ENCODE measurements around the gene DRAXIN. TPM values are rescaled to one million over a fixed set of nuclear protein-coding genes. Genes with fewer than 3 reads are reported as not detected.

The DRAXIN gene
- total RNA-seq, 1 donor from 2014 or later = 0.05 TPM

DNA sequence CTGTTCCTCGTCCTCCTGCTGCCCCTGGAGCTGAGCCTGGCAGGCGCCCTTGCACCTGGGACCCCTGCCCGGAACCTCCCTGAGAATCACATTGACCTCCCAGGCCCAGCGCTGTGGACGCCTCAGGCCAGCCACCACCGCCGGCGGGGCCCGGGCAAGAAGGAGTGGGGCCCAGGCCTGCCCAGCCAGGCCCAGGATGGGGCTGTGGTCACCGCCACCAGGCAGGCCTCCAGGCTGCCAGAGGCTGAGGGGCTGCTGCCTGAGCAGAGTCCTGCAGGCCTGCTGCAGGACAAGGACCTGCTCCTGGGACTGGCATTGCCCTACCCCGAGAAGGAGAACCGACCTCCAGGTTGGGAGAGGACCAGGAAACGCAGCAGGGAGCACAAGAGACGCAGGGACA lies 14.8 kb downstream of the DRAXIN start:
- H3K9me3 ChIP-seq (replicated peaks) = no peaks in the 10 kb centered on the region
- no peaks in the 10 kb centered on the region for H3K36me3 ChIP-seq
- no peak overlapping the region for H3K27ac ChIP-seq (replicated peaks)
- TF ChIP-seq, protein P1, sequence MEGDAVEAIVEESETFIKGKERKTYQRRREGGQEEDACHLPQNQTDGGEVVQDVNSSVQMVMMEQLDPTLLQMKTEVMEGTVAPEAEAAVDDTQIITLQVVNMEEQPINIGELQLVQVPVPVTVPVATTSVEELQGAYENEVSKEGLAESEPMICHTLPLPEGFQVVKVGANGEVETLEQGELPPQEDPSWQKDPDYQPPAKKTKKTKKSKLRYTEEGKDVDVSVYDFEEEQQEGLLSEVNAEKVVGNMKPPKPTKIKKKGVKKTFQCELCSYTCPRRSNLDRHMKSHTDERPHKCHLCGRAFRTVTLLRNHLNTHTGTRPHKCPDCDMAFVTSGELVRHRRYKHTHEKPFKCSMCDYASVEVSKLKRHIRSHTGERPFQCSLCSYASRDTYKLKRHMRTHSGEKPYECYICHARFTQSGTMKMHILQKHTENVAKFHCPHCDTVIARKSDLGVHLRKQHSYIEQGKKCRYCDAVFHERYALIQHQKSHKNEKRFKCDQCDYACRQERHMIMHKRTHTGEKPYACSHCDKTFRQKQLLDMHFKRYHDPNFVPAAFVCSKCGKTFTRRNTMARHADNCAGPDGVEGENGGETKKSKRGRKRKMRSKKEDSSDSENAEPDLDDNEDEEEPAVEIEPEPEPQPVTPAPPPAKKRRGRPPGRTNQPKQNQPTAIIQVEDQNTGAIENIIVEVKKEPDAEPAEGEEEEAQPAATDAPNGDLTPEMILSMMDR (IDR thresholded peaks at IDR 0.05; ENCODE audit: borderline replicate concordance) = no peak
- intact Hi-C loops (cut with micrococcal nuclease) = no loop called here
- H3K4me1 ChIP-seq = peaks cover 24% of the 10 kb centered on the region
- no peak for DNase-seq
- H3K27me3 ChIP-seq (ENCODE audit: low read depth) = peaks cover 77% of the 10 kb centered on the region
- no peak overlapping the region for H3K4me3 ChIP-seq

DNA sequence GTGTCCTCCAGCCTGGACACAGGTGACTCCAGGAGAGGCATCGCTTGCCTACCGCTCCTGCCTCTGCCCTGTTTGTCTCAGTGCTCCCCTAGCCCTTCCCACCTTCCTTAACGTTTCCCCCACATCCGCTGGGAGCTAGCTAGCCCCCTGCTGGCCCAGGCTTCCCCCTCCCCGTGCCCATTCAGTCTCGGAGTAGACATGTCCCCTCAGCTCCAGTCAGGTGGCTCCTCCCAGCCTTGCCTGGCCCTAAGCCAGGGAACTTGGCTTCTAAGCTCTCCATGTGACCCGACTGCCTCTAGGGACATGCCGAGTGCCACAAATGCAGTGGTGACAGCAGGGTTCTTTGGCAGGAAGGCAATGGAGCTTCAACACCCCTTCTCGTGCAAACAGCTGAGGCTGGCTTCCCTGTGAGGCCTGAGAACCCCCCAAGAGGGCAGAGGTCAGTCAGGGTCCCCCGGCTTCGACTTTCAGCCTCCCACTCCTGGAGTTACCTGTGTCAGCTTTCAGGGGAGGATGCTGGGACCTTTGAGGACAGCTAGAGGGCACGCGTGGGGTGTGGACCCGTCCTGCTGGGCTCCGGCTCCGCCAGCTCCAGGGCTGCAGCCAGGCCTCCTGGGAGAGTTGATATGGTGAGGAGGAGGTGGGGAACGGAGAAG lies 16.2 kb downstream of the DRAXIN start:
- Histone ChIP-seq H3K36me3 (no peaks in the 10 kb centered on the region), H3K9me3 (replicated peaks) (no peaks in the 10 kb centered on the region), H3K27ac (replicated peaks) (peak overlapping the region; percentile 83), H3K4me1 (peaks cover 18% of the 10 kb centered on the region), H3K27me3 (ENCODE audit: low read depth) (peaks cover 75% of the 10 kb centered on the region), H3K4me3 (no peak overlapping the region)
- DNase-seq = peak; percentile 78
- intact Hi-C loops (cut with micrococcal nuclease) = no loop called here
- TF ChIP-seq, protein P1 (IDR thresholded peaks at IDR 0.05; ENCODE audit: borderline replicate concordance) = no peak

DNA sequence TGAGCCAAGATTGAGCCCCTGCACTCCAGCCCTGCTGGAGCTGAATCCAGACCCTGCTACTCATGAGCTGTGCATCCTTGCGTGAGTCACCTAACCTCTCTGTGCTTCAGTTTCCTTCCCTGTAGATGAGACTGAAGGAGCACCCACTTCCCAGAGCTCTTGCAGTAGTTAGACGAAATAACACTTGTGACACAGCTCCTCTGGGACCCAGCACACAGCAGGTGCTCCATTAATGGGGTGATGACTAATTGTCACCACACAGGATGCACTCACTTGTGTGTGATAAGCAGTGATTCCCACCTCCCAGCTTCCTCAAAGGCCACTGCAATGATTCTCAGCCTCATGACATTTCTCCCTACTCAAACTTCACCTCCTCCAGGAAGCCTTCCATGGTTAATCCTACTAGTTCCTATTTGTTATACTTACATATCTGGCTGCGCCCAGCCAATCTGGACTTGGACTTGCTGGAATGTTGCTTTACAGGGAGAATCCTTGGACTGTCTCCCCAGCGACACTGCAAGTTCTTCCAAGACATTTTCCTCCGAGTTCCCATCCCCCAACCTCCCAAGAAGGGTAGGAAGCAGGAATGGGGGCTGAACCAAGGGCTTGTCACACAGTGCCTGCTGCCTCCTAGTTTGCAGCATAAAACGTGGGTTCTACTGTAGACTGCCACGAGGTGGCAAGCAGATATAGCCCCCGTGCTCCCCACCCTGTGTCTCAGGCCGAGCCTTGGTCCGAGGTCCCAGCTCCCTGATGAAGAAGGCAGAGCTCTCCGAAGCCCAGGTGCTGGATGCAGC lies 17.2 kb downstream of the DRAXIN start:
- Histone ChIP-seq H3K36me3 (no peaks in the 10 kb centered on the region), H3K9me3 (replicated peaks) (no peaks in the 10 kb centered on the region), H3K4me1 (peaks cover 18% of the 10 kb centered on the region), H3K4me3 (no peak overlapping the region), H3K27ac (replicated peaks) (peak overlapping the region; percentile 83), H3K27me3 (ENCODE audit: low read depth) (peaks cover 65% of the 10 kb centered on the region)
- intact Hi-C loops (cut with micrococcal nuclease) = no loop called here
- no peak for DNase-seq
- TF ChIP-seq, protein P1 (IDR thresholded peaks at IDR 0.05; ENCODE audit: borderline replicate concordance) = no peak

DNA sequence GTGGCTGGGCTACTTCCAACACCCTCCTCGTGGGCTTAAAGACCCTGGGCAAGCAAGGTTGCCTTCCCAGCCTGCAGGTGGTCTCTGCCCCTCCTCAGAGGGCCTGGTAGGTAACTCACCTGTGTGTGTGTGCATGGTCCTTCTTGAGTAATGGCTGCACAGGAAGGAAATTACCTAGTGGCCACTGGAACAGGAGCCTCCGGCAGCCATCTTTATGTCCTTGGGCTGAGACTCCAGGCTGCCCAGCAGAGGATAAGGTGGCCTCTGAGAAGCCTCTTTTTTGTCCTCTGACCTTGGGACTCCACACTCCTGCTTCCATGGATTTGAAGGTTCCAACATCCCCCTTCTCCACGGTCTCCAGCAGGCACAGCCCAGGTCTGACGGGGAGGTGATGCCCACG lies 20.0 kb downstream of the DRAXIN start:
- TF ChIP-seq, protein P1 (IDR thresholded peaks at IDR 0.05; ENCODE audit: borderline replicate concordance) = no peak
- Histone ChIP-seq H3K27ac (replicated peaks) (no peak overlapping the region), H3K9me3 (replicated peaks) (no peaks in the 10 kb centered on the region), H3K4me3 (no peak overlapping the region), H3K36me3 (no peaks in the 10 kb centered on the region), H3K4me1 (peaks cover 18% of the 10 kb centered on the region), H3K27me3 (ENCODE audit: low read depth) (peaks cover 63% of the 10 kb centered on the region)
- no peak for DNase-seq
- intact Hi-C loops (cut with micrococcal nuclease) = no loop called here

DNA sequence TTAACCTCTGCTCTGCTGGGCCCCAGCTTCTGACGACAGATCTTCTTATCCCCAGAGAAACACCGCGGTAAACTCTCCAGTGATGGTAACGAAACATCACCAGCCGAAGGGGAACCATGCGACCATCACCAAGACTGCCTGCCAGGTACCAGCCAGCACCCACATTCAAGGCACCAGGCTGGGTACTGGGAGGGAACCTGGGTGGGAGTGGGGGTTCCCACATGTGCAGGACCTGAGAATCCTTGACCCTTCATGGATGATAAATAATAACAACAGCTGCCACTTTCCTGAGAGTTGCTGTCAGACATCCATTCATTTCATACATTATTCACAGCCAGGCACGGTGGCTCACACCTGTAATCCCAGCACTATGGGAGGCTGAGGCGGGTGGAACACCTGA lies 20.8 kb downstream of the DRAXIN start:
- Histone ChIP-seq H3K27ac (replicated peaks) (no peak overlapping the region), H3K4me1 (peaks cover 17% of the 10 kb centered on the region), H3K36me3 (no peaks in the 10 kb centered on the region), H3K4me3 (no peak overlapping the region), H3K27me3 (ENCODE audit: low read depth) (peaks cover 69% of the 10 kb centered on the region), H3K9me3 (replicated peaks) (no peaks in the 10 kb centered on the region)
- intact Hi-C loops (cut with micrococcal nuclease) = no loop called here
- TF ChIP-seq, protein P1 (IDR thresholded peaks at IDR 0.05; ENCODE audit: borderline replicate concordance) = no peak
- DNase-seq = no peak
